HCT116 (cell line): ENCODE data around the gene CSRP1.

Experiments
- CTCF ChIP-seq, 3 experiments: fragments of 200-600 bp in 1 of 3; sonication (generic) in 1 of 3; IDR thresholded peaks in 2 of 3; conservative IDR thresholded peaks in 1 of 3; 2 replicates each; pipeline ENCODE4 v1.5.1; 2012 to 2017; ENCODE audit warnings: low read depth in 2 of 3, low read length in 2 of 3, antibody characterized with exemption in 1 of 3, borderline replicate concordance in 1 of 3, control low read depth in 1 of 3, mild to moderate bottlenecking in 1 of 3, mixed read lengths in 1 of 3, mixed run types in 1 of 3, moderate library complexity in 1 of 3; ENCODE audit not compliant: insufficient read depth in 1 of 3
- EZH2 ChIP-seq: fragments of 200-600 bp; sonication (generic); IDR thresholded peaks from 2 replicates; pipeline ENCODE4 v1.6.1; 2017; ENCODE audit warnings: antibody characterized with exemption, mixed run types
- TF ChIP-seq, protein P1 (sequence below): IDR thresholded peaks from 2 replicates; pipeline ENCODE4 v1.6.1; 2012

DNA sequence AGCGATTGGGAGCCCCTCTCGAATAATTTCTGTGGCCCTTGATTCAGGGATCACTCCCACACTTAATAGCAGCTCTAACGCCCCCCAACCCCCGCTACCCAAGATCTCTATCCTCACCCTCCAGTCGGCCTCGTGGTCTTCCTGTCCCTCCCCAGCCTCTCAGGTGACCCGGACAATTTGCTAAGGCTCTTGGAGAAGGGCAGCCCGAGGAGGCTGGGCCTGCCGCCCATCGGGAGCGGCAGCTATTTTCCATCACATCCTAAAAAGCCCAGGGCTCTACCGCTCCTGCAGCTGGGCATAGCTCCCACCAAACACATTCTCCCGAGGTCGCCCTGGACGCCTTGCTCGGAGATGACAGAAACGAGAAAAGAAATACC, 25.9 kb downstream of the CSRP1 start:
- TF ChIP-seq CTCF (IDR thresholded peaks at IDR 0.05 in 2 of 3, conservative IDR thresholded peaks at IDR 0.05 in 1 of 3; ENCODE audit: borderline replicate concordance in 1 of 3, insufficient read depth in 1 of 3, low read depth in 2 of 3, low read length in 2 of 3), result no peak
- TF ChIP-seq, protein P1, sequence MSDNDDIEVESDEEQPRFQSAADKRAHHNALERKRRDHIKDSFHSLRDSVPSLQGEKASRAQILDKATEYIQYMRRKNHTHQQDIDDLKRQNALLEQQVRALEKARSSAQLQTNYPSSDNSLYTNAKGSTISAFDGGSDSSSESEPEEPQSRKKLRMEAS, result no peak
- TF ChIP-seq EZH2, result no peak
